ENCODE data around the gene EID2B. TPM values are rescaled to one million over a fixed set of nuclear protein-coding genes. Genes with fewer than 3 reads are reported as not detected.

The EID2B gene
- total and polyA plus RNA-seq, 9 of the 15 experiments (the other 6 are each of a cell fraction or from before 2014, with no cell fraction given), result 2.8 to 8.8 (median 4.8) TPM

DNA sequence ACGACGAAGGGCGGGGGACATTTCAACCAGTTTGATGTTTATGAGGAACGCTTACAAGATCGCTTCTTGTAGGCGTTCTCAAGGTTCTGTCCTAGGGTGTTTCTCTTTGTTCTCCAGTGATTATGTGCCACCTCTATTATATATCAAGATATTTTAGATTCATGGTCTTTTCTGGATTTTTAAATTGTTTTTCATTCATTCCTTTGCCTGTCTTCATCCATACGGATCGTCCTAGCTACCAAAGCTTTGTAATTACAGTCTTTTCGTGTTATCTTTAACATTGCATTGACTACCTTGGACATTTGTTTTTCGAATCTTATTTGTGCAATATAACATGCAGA lies 7.7 kb upstream of the EID2B start (continued):
- TF ChIP-seq, protein P1, sequence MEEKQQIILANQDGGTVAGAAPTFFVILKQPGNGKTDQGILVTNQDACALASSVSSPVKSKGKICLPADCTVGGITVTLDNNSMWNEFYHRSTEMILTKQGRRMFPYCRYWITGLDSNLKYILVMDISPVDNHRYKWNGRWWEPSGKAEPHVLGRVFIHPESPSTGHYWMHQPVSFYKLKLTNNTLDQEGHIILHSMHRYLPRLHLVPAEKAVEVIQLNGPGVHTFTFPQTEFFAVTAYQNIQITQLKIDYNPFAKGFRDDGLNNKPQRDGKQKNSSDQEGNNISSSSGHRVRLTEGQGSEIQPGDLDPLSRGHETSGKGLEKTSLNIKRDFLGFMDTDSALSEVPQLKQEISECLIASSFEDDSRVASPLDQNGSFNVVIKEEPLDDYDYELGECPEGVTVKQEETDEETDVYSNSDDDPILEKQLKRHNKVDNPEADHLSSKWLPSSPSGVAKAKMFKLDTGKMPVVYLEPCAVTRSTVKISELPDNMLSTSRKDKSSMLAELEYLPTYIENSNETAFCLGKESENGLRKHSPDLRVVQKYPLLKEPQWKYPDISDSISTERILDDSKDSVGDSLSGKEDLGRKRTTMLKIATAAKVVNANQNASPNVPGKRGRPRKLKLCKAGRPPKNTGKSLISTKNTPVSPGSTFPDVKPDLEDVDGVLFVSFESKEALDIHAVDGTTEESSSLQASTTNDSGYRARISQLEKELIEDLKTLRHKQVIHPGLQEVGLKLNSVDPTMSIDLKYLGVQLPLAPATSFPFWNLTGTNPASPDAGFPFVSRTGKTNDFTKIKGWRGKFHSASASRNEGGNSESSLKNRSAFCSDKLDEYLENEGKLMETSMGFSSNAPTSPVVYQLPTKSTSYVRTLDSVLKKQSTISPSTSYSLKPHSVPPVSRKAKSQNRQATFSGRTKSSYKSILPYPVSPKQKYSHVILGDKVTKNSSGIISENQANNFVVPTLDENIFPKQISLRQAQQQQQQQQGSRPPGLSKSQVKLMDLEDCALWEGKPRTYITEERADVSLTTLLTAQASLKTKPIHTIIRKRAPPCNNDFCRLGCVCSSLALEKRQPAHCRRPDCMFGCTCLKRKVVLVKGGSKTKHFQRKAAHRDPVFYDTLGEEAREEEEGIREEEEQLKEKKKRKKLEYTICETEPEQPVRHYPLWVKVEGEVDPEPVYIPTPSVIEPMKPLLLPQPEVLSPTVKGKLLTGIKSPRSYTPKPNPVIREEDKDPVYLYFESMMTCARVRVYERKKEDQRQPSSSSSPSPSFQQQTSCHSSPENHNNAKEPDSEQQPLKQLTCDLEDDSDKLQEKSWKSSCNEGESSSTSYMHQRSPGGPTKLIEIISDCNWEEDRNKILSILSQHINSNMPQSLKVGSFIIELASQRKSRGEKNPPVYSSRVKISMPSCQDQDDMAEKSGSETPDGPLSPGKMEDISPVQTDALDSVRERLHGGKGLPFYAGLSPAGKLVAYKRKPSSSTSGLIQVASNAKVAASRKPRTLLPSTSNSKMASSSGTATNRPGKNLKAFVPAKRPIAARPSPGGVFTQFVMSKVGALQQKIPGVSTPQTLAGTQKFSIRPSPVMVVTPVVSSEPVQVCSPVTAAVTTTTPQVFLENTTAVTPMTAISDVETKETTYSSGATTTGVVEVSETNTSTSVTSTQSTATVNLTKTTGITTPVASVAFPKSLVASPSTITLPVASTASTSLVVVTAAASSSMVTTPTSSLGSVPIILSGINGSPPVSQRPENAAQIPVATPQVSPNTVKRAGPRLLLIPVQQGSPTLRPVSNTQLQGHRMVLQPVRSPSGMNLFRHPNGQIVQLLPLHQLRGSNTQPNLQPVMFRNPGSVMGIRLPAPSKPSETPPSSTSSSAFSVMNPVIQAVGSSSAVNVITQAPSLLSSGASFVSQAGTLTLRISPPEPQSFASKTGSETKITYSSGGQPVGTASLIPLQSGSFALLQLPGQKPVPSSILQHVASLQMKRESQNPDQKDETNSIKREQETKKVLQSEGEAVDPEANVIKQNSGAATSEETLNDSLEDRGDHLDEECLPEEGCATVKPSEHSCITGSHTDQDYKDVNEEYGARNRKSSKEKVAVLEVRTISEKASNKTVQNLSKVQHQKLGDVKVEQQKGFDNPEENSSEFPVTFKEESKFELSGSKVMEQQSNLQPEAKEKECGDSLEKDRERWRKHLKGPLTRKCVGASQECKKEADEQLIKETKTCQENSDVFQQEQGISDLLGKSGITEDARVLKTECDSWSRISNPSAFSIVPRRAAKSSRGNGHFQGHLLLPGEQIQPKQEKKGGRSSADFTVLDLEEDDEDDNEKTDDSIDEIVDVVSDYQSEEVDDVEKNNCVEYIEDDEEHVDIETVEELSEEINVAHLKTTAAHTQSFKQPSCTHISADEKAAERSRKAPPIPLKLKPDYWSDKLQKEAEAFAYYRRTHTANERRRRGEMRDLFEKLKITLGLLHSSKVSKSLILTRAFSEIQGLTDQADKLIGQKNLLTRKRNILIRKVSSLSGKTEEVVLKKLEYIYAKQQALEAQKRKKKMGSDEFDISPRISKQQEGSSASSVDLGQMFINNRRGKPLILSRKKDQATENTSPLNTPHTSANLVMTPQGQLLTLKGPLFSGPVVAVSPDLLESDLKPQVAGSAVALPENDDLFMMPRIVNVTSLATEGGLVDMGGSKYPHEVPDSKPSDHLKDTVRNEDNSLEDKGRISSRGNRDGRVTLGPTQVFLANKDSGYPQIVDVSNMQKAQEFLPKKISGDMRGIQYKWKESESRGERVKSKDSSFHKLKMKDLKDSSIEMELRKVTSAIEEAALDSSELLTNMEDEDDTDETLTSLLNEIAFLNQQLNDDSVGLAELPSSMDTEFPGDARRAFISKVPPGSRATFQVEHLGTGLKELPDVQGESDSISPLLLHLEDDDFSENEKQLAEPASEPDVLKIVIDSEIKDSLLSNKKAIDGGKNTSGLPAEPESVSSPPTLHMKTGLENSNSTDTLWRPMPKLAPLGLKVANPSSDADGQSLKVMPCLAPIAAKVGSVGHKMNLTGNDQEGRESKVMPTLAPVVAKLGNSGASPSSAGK (IDR thresholded peaks at IDR 0.05), result 0 out of 2 replicates have a peak, but pooled peaks have one; percentile 2
